Esophagus mucosa (tissue), 1 donor: ENCODE measurements around the gene TMCO2. TPM values are rescaled to one million over a fixed set of nuclear protein-coding genes. Genes with fewer than 3 reads are reported as not detected.
"Not testable (repeated sequence)": the region's sequence is repeated elsewhere in the genome, so short reads cannot be mapped to it uniquely, and the experiment has no call there.

Experiments
- ATAC-seq: fragments of 200-7000 bp; cut with Tn5 transposase; one replicate; pipeline ENCODE4 v1.9.1; 2020
- total RNA-seq: library from RNA; stranded (reverse); gene quantifications from one replicate; pipeline ENCODE4 v1.2.4, GENCODE V29; 2023
- donor health status: DM: yes; HTN: yes; CAD: no.

TMCO2 gene
- not detected for total RNA-seq

DNA sequence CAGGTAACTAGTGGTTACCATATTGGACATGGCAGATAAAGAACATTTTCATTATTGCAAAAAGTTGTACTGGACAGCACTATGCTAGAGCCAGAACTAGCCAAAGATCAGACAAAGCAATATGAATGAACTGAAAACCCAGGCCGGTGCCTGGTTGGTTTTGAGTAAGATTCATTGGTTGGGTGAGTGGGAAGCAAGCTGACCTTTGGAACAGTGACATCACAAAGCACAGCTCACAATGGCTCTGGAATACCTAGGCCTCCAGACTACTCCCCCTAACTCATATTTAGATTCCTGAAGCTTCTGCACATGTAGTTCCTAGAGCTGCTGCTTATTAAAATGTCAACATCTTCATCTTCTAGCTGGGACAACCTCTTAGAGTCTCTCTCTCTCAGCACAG, at the start of gene TMCO2:
TSS of gene TMCO2 (plus strand) at position 283 of the 400 bp plus-strand sequence. CDS start at position 340, 57 bp downstream.
- no peak for ATAC-seq

DNA sequence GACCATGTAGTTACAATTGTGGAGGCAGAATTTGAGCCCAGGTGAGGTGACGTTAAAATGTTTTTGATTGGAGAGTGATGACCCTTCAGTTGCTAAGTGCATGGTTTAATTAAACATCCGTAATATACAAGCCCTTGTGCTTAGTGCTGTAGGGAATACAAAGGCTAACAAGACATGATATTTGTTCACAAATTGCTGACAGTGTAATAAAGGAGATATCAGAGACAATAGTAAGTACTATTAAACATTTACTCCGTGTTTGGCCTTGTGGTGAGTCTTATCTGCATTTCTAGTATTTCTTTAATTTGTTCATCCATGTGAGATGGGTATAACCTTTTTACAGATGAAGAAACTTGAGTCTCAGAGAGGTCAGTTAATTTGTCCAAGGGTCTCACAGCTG, 48.6 kb upstream of the TMCO2 start:
- no peak for ATAC-seq

DNA sequence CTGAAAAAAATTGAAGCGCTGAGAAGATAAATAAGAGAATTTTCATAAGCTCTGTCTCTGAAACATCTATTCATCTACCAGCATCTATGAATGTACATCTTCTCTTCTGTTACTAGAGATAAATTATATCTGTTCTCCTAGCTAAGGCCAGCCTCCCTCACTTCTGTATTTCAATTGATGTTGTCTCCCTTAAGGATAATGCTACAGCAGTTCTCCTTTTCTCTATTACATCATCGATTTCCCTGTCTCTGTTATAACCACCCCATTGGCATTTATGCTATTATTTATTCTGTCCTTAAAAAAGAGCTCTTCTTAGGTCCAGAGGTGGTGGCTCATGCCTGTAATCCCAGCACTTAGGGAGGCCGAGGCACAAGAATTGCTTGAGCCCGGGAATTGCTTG, 42.9 kb upstream of the TMCO2 start:
- no peak for ATAC-seq

DNA sequence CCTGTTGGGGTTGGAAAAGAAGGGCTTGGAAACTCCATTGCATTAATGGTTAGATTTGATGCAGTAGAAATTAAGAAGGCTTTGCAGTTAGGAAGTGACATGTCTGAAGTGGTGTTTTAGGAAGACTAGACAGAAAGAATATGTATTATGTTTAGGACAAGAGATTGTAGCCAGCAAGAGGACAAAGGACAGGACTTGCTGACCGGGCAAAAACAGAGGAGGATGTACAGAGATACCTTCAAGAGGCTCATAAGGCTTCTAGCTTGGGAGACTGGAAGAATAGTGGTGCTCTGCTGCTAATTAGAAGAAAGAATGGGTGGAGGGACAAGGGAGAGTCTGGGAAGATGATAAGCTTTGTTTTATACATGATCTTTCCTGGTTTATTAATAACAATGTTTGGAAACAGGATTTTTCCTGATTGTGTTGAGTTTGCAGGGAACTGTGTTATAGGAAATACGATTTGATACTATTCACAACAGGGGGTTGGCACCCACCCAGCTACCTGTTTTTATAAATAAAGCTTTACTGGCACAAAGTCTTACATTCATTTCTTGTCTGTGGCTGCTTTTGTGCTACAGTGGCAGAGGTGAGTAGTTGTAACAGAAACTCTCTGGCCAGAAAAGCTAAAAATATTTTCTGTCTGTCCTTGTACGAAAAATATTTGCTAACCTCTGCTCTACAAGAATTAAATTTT, 37.1 kb upstream of the TMCO2 start:
- no peak for ATAC-seq

DNA sequence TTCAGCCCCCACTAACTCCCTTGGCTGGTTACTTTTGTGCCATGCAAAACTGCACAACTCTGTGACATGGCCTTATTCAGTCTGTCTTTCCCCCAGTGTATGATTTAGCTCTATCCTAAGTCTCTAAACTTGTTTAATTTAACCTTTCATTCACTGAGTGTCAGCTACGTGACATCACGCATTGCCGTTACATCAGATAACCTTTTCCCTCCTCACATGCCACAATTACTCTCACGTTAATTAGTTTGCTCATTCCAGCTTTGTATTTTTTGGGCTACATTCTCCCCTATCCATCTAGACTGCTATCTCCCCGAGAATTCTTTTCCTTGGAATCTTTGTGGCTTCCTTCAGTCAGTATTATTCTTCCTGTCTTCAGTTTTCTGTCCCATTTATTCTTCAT, 29.4 kb upstream of the TMCO2 start:
- ATAC-seq, result no peak

DNA sequence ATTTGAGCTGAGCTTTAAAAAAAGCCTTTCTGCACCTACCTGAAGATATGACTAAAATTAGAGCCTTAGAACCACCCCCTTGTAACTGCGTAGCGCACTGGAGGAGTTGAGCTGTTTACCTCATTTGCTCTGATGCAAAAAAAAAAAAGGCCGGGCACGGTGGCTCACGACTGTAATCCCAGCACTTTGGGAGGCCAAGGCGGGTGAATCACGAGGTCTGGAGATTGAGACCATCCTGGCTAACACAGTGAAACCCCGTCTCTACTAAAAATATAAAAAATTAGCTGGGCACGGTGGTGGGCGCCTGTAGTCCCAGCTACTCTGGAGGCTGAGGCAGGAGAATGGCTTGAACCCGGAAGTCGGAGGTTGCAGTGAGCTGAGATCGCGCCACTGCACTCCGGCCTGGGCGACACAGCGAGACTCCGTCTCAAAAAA, 26.2 kb upstream of the TMCO2 start:
- ATAC-seq, result not testable (repeated sequence)

DNA sequence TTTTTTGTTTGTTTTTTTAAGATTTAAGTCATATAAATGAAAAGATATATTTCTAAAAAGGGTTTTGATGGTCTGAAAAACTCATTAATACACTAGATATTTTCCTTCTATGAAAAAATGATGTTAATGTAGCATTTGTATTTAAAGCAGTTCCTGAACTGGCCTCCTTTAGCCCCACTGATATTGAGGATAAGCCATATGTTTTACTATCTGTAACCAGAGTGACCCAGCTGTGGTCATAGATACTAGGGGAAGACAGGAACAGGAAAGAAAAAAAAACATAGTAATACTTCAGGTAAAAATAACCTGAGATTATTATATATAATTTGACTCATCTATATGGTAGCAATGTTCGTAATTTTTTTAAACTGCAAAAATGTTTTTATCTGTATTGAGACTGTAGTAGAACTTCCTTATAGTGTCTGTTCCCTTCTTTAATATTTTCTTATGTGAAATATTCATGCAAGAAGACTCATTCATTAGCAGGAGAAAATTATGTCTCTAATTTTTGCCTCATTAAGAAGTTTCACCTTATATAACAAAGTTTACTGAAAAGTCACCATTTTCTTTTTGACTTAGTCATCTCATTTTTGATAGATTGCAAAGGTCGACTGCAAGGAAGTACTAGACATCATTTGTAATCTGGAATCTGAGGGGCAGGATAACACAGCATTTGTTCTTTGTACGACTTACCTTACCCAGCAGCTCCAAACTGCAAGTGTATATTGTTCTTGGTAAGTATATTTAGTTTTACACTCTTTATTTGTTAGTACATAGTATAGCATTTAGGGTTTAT, 25.6 kb upstream of the TMCO2 start:
- ATAC-seq, result no peak

DNA sequence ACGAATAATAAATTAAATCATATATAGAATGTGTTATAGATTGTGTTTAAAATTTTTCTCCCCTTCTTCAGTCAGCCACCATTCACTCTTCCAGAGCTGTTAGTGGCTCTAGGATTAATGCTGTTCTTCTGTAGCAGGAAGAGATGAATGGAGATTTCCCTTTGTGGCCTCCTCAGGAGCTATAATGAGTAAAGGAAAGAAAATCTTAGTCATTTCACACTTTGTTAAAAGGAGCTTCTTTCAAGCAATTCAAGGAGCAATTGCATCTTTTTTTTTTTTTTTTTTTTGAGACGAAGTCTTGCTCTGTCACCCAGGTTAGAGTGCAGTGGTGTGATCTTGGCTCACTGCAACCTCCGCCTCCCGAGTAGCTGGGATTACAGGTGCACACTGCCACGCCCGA, 23.7 kb upstream of the TMCO2 start:
- ATAC-seq, result no peak

DNA sequence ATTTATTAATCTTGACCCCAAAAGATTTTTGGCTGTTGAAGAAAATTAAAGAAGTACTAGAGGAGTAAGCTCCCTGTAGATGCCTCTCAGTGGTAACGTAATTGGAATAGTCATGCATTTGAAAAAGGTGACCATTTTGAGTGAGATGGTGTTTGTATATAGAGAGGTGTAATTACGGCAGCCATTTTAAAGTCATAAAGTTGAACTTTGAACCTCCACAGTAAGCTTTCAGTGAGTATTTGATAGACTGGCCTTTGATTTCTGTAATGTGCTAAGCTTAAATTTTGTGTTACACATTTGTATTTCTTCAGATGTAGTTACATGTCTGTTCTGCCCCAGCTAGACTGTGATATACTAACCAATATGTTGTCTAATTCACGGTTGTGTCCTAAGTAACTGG, 21.5 kb upstream of the TMCO2 start:
- no peak for ATAC-seq

DNA sequence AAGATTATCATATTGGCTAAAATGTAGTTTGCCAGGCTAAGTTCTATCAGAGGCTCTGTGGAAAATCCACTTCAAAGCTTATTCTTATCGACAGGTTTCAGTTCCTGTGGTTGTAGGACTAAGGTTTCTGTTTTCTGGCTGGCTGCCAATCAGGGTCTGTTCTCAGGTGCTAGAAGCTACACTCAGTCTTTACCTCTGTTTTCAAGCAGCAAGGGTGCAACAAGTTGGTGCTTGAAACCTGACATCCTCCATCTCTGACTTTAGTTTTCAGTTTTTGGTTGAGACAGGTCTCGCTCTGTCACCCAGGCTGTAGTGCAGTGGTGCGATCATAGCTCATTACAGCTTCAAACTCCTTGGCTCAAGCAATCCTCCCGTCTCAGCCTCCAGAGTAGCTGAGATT, 15.3 kb upstream of the TMCO2 start:
- ATAC-seq, result no peak

DNA sequence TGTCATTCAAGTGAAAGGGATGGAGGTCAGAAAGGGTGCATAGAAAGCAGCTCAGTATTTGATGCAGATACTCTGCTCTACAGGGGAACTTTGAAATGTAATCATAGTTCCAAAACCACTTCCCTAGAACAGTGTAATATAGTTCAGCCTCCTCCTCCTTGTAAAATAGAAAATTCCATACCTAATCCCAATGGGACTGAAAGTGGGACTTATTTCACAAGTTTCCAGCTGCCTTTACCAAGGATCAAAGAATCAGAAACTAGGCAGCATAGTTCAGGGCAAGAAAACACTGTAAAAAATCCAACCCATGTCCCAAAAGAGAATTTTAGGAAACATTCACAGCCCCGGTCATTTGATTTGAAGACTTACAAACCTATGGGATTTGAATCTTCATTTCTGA, 8.1 kb upstream of the TMCO2 start:
- ATAC-seq, result no peak

DNA sequence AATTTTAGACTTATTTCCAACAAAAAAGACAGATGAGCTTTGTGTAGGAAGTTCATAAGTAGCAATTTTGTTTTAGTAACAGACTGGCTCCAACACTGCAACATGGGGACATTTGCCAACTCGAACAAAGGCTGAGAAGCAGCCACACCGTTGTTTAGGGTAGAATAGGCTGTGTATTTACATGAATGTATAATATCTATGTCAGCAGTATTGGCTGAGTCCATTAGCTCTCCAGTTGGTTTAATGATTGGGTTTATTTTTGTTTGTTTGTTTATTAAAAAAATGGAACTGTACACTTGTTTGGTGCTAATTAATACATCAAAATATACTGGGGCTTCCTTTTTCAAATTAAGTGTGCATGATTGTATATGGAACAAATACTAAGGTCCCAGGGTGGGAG, 7.3 kb upstream of the TMCO2 start:
- ATAC-seq, result no peak

DNA sequence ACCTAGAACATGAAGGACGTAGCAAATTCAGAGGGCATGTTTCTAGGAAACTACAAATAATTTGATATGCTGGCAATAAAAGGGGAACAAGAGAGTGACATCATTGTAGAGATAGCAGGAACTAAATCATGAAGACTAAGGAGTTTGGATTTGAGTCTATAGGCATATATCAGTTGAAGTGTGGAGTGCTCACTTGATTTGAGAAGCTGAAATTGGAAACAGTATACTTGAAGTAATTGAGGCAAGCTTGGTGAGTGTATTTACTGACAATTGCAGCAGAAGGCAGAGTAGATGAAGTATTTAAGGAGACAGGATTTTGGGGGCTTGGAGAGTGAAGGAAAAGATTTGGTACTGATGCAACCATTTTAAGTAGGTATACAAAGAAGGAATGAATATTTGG, 6.4 kb upstream of the TMCO2 start:
- no peak for ATAC-seq

DNA sequence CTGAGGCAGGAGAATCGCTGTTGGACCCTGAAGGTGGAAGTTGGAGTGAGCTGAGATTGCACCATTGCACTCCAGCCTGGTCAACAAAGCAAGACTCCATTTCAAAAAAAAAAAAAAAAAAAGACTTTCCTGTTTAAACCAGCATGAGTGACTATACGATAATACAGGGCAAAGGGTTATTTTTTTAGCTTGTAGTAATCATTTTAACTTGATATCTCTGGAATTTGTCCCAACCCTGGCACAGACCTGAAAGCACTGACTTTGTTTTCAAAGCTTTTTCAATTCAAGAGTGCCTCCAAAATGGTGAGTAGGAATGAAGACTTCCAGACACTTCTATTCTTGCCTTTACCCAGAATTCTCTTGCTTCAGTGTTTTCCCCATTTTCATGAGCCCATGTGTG, 4.4 kb upstream of the TMCO2 start:
- no peak for ATAC-seq

DNA sequence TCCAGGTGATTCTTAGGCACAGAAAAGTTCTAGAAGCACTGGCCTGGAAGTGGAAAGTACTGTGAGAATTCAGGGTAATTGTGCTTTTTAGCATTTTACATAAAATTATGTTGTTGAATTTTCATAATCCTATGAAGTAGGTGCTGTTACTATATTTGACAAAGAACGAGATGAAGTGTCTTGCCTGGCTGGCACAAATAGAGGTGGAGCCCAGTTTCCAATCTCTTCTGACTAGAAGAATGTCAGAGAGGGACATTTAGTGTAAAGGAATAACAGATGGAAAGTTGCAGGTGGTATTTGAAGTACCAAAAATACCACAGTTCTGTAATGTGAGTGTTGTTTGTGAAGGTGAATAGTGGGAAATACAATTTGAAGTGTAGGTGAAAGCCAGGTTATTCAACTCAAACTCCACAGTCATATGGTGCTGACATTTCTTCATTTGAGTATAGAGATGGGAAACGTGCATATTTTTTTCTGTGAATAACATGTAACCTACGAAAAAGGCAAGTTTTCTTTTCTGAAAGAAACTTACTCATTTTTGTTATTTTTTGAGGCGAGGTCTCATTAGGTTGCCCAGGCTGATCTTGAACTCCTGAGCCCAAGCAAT, 3.5 kb upstream of the TMCO2 start:
- no peak for ATAC-seq

DNA sequence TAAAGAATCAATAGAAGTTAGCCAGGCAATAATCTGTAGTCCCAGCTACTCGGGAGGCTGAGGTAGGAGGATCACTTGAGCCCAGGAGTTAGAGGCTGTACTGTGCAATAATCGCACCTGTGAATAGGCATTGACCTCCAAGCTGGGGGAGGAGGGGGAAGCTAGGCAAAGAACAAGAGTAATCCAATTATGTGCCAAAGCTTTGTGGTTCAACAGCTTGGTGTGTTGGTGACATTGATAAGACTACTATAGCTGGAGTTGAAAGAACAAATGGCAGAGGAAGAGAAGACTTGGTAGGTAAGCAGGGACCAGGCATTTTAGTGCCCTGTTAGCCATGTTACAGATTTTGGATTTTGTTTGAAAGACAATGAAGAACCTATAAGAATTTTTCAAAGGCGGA, 2.1 kb upstream of the TMCO2 start:
- ATAC-seq, result no peak

DNA sequence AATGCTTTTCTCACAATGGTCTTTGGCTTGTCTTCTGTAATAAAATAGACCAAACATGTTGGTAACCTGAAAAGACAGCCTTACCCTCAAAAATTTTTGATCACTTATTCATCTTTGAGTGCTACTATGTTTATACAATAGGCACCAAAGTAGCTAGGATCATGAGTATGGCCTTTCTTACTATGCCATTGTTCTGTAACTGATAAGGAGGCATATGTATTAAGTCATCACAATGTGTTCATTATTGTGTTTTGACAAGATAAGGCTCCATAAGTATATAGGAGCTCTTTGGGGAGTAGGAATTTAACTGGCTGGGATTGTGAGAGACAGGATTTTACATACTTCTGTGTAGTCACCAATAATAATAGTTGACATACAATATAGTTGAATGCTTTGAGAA, 675 bp downstream of the TMCO2 start:
- no peak for ATAC-seq

DNA sequence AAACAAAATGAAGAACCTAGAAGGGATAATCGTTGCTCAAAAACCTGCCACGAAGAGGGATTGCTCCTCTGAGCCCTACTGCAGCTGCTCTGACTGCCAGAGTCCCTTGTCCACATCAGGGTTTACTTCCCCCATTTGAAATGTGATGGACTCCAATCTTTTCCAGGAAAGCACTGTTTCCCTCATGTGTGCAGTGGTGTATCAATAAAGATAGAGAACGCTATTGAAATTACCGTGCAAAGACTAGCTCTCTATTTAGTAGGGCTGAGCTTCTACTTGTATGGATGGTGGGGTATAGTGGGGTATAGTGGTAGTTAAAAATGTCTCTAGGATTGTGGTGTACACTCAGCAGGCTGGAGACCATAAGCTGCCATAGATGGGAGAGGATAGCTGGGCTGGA, 3.7 kb downstream of the TMCO2 start:
- no peak for ATAC-seq

DNA sequence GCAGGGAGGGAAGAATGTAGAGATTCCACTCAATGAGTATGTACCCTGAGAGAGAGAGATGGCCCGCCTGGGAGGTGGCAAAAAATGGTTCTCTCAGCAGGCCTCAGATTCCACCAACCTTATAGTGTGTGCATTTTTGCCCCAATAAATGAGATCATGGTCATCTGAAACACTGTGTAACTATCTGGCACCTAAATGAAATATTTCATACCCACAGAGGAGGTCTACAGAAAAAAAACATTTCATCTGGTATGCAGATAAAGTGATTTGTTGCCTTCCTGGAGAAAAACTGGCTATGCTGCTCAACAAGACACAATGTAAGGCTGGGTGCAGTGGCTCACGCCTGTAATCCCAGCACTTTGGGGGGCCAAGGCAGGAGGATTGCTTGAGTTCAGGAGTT, 4.9 kb downstream of the TMCO2 start:
- no peak for ATAC-seq

DNA sequence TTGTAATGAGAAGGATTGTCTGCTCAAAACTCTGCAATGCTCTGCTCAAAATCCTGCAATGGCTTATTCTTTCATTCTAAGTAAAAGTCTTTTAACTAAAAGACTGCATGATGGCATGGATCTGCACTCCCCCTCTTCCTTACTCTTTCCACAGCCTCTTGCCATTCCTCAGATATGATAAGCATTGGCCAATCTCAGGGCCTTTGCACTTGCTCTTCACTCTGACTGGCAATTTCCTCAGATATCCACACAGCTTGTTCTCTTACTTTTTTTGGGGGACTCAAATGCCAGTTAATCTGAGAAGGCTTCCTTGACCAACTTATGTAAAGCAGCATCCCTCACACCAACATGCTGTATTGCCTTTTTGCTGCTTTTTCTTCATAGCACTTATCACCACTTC, 7.5 kb downstream of the TMCO2 start:
- no peak for ATAC-seq

DNA sequence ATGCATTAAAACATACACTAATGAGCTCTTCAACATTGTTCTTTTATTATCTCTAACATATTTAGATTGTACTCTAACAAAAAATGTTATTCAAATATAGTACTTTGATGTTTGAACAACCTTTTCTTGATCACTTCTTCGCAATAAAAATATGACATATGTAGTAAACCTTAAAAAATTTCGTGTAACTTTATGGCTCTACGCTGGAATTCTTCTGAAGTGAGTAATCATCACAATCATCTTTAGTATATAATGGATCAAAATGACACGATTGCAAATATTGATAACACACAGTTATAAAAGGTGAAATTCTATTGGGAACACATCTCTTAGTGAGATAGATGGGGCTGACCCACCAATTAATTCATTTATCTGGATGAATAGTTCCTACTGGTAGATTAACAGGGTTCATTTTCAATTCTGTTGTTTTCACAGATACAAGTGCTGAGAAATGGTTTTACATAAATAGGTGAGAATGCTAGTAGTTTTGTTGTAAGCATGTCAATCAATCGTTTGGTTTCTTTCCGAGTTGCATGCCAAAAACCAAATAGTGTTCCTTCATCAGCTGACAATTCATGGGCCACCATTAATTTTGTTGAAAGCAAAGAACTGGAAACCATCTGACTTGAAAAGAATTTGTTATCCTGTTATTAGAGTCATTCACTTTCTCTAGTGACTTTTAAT, 8.8 kb downstream of the TMCO2 start:
- no peak for ATAC-seq

DNA sequence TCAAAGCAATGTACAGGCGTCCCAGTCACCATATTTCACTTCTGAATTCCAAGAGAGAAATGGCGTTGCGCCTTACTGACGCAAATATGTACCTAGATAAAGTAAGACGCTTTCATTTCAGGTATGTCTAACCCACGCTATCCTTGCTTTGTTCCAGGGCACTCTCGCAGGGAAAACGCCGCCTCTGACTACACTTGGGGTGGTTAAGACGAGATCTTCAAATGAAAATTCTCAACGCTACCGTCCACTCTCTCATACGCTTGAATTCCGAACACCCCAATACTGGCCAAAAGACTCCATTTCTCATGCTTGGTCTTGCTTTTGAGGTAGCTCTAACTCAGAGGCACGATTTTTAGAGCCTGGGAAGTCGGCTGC, 9.6 kb downstream of the TMCO2 start:
- ATAC-seq, result no peak

DNA sequence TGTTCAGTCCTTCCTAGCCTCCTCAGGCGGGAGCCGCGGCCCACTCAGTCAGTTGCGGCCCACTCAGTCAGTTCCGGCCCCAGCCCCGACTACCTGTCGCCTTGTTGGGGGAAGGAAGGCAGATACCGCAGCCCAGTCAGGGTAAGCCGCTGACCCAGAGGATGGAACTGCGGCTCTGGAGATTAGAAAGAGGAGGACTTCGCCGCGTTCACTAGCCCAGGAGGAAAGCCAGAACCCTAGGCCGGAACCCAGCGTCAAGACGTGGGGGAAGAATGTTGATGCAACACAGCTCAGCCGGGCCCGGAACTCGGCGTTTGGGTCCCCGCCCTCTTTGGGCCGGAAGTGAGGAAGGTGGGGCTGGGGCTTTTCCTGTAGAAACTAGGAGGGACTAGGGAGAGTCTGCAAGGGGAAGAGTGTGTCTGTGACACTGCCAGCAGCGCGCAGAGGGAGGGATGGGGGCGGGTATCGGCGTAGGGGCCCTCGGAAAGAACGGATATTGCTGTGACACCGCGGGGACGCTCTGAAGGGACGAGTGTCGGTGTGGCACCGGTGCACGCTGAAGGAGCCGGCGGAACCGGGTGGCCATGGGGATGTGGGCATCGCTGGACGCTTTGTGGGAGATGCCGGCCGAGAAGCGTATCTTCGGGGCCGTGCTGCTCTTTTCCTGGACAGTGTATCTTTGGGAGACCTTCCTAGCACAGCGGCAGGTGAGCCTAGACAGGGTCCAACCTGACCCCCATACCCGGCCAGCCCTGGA, 10.1 kb downstream of the TMCO2 start, which contains the start of gene ZMPSTE24:
TSS of gene ZMPSTE24 (plus strand) at position 549 of the 757 bp plus-strand sequence. CDS start at position 585, 36 bp downstream.
- ATAC-seq, result peak; percentile 100
